ENCODE results near the gene SYNPR.
A peak's percentile ranks its signal among the peaks of the same experiment; 100 is the strongest.

SYNPR gene

DNA sequence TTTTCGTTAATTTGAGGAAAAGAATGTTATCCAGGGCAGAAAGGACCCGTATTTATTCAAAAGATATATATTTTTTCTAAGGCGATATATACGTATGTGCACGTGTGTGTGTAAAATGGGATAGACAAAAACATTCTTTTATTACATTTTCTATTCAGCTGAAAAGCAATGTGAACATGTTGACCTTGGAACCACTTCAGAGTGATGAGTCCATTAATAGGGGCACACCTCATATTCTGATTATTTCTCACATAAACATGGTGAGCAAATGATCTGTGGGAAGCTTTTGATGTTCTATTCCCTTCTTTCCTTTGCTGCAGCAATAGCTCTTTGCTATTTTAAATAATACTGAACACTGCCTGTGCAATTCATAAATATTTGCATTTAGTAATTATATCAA lies 87.6 kb downstream of the SYNPR start:
- H3K27ac Mint-ChIP-seq = no peak overlapping the region
- no peak for ATAC-seq (replicated peaks)

GRCh38 chr3:63370094-63370493 lies 92.0 kb downstream of the SYNPR start:
- ATAC-seq (replicated peaks) = no peak
- no peak overlapping the region for H3K4me3 Mint-ChIP-seq
- peaks cover 0 to 1% of the 10 kb centered on the region in 2 donors for H3K9me3 Mint-ChIP-seq
- H3K36me3 Mint-ChIP-seq (ENCODE audit: insufficient read depth) = no peaks in the 10 kb centered on the region
- no peaks in the 10 kb centered on the region for H3K4me1 Mint-ChIP-seq (ENCODE audit: low read depth in 2 of 2)
- no peak overlapping the region for H3K27ac Mint-ChIP-seq
- no peaks in the 10 kb centered on the region for H3K27me3 Mint-ChIP-seq
- no peak for DNase-seq

More for the DNA sequence above, 87.6 kb downstream of the SYNPR start:
- Mint-ChIP-seq H3K4me1 (ENCODE audit: low read depth in 2 of 2) (no peaks in the 10 kb centered on the region), H3K9me3 (peaks cover 0 to 3% of the 10 kb centered on the region in 2 donors), H3K4me3 (no peak overlapping the region), H3K27me3 (no peaks in the 10 kb centered on the region), H3K36me3 (ENCODE audit: insufficient read depth) (no peaks in the 10 kb centered on the region)
- no peak for DNase-seq

GRCh38 chr3:63383040-63383439 lies 104.9 kb downstream of the SYNPR start:
- H3K27me3 Mint-ChIP-seq = peaks cover 0 to 5% of the 10 kb centered on the region in 2 donors
- ATAC-seq (replicated peaks) = no peak
- no peaks in the 10 kb centered on the region for H3K4me1 Mint-ChIP-seq (ENCODE audit: low read depth in 2 of 2)
- no peak for DNase-seq
- no peaks in the 10 kb centered on the region for H3K36me3 Mint-ChIP-seq (ENCODE audit: insufficient read depth)
- H3K27ac Mint-ChIP-seq = no peak overlapping the region
- H3K4me3 Mint-ChIP-seq = no peak overlapping the region
- H3K9me3 Mint-ChIP-seq = peaks cover 0 to 3% of the 10 kb centered on the region in 2 donors

DNA sequence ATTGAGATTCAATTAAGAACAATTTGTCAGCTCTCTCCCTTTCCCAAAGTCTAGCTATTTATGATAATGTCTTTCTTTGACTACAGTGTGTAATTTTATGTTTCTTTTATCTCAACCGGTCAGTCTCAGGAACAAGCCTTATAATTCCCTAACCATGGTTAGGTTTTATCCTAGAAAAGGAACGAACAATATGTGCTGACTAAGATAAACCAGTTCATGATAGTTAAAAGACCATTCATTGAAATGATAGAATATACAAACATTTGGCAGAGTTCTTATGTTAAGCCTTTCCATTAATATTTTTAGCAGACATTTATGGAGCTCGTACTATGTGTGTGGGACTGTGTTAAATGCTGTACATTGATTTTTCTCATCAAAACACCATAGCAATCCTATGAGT lies 106.3 kb downstream of the SYNPR start:
- H3K9me3 Mint-ChIP-seq = peaks cover 0 to 3% of the 10 kb centered on the region in 2 donors
- no peak for DNase-seq
- H3K27me3 Mint-ChIP-seq = peaks cover 0 to 5% of the 10 kb centered on the region in 2 donors

GRCh38 chr3:63385629-63386028 lies 107.5 kb downstream of the SYNPR start:
- H3K27ac Mint-ChIP-seq = no peak overlapping the region
- DNase-seq = no peak
- peaks cover 3% of the 10 kb centered on the region in 2 donors for H3K9me3 Mint-ChIP-seq
- peaks cover 0 to 5% of the 10 kb centered on the region in 2 donors for H3K27me3 Mint-ChIP-seq
- H3K36me3 Mint-ChIP-seq (ENCODE audit: insufficient read depth) = no peaks in the 10 kb centered on the region
- no peak overlapping the region for H3K4me3 Mint-ChIP-seq
- H3K4me1 Mint-ChIP-seq (ENCODE audit: low read depth in 2 of 2) = no peaks in the 10 kb centered on the region
- no peak for ATAC-seq (replicated peaks)

More for the DNA sequence above, 106.3 kb downstream of the SYNPR start:
- Mint-ChIP-seq H3K36me3 (ENCODE audit: insufficient read depth) (no peaks in the 10 kb centered on the region), H3K4me1 (ENCODE audit: low read depth in 2 of 2) (no peaks in the 10 kb centered on the region), H3K27ac (no peak overlapping the region), H3K4me3 (no peak overlapping the region)
- no peak for ATAC-seq (replicated peaks)

DNA sequence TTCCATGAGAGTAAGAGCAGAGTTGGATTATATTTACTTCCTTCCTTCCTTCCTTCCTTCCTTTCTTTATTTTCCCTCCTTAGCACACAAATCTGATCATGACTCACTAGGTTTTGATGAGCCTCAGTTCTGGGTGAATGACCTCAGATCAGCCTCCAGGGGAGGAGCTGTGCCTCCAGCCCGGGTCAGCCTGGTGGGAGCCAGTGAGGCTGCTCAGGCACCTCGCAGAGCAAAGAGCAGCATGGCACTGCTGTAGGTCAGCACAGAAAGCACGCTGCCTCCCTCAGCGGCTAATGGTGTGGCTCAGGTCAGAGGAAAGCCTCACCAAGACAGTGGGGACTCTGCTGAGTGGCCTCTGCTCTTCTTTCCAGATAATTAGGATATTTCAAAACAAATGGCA lies 108.5 kb downstream of the SYNPR start:
- Mint-ChIP-seq H3K27me3 (peaks cover 0 to 5% of the 10 kb centered on the region in 2 donors), H3K4me3 (no peak overlapping the region), H3K9me3 (peaks cover 4 to 10% of the 10 kb centered on the region in 2 donors), H3K4me1 (ENCODE audit: low read depth in 2 of 2) (no peaks in the 10 kb centered on the region), H3K27ac (no peak overlapping the region), H3K36me3 (ENCODE audit: insufficient read depth) (no peaks in the 10 kb centered on the region)
- DNase-seq = no peak
- ATAC-seq (replicated peaks) = no peak

DNA sequence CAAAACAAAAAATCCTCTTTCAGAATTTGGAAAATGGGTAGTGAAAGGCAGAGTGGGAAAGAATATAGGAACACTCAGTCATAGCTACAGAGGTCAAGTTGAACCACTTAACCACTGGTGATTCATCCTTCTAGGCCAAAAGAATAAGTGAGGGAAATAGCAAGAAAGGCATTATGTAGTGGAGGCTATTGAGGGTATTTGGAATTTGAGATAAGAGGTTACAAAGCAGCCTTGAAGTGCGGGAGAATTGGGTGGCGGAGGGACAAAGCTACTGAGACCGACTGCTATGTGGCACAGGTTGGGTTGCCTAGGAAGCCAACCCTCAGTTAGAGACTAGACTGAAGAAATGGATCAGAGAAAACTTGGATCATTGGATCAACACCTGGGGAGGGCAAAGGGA lies 109.5 kb downstream of the SYNPR start:
- H3K36me3 Mint-ChIP-seq (ENCODE audit: insufficient read depth) = no peaks in the 10 kb centered on the region
- H3K4me1 Mint-ChIP-seq (ENCODE audit: low read depth in 2 of 2) = no peaks in the 10 kb centered on the region
- no peak for DNase-seq
- no peak for ATAC-seq (replicated peaks)
- peaks cover 0 to 4% of the 10 kb centered on the region in 2 donors for H3K27me3 Mint-ChIP-seq
- H3K4me3 Mint-ChIP-seq = no peak overlapping the region
- H3K9me3 Mint-ChIP-seq = peaks cover 2 to 10% of the 10 kb centered on the region in 2 donors
- H3K27ac Mint-ChIP-seq = no peak overlapping the region

GRCh38 chr3:63390710-63391230 lies 112.7 kb downstream of the SYNPR start:
- H3K27me3 Mint-ChIP-seq = no peaks in the 10 kb centered on the region
- no peaks in the 10 kb centered on the region for H3K36me3 Mint-ChIP-seq (ENCODE audit: insufficient read depth)
- ATAC-seq (replicated peaks) = no peak
- peaks cover 2 to 10% of the 10 kb centered on the region in 2 donors for H3K9me3 Mint-ChIP-seq
- no peaks in the 10 kb centered on the region for H3K4me1 Mint-ChIP-seq (ENCODE audit: low read depth in 2 of 2)
- DNase-seq = no peak
- H3K4me3 Mint-ChIP-seq = no peak overlapping the region
- H3K27ac Mint-ChIP-seq = no peak overlapping the region

GRCh38 chr3:63395960-63396359 lies 117.9 kb downstream of the SYNPR start:
- Mint-ChIP-seq H3K9me3 (peaks cover 4% of the 10 kb centered on the region in 2 donors), H3K27me3 (no peaks in the 10 kb centered on the region), H3K36me3 (ENCODE audit: insufficient read depth) (no peaks in the 10 kb centered on the region), H3K4me1 (ENCODE audit: low read depth in 2 of 2) (no peaks in the 10 kb centered on the region), H3K4me3 (no peak overlapping the region), H3K27ac (no peak overlapping the region)
- no peak for ATAC-seq (replicated peaks)
- DNase-seq = no peak

DNA sequence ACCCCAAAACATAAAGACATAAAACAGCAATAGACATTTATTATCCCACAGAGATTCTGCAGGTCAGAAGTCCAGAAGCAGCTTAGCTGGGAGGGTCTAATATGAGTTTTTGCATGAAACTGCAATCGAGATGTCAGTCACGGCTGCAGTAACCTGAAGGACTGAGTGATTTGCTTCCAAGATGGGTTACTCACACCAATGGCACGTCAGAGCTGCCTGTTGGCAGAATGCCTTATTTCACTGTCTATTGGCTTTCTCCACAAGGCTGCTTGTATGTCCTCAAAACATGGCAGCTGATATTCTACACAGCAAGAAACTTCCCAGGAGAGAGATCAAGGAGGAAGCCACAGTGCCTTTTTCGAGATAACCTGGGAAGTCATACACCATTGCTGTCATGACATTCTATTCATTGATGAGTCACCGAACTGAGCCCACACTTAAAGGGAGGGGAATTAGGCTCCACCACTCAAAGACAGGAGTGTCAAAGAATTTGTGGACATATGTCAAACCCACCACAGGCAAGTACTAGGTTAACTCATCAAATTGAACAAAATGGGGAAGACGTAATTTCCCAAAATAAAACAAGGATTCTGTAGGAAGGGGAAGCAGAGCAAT lies 122.2 kb downstream of the SYNPR start:
- Mint-ChIP-seq H3K4me3 (no peak overlapping the region), H3K4me1 (ENCODE audit: low read depth in 2 of 2) (no peaks in the 10 kb centered on the region), H3K9me3 (peaks cover 0 to 12% of the 10 kb centered on the region in 2 donors), H3K36me3 (ENCODE audit: insufficient read depth) (no peaks in the 10 kb centered on the region), H3K27ac (no peak overlapping the region), H3K27me3 (no peaks in the 10 kb centered on the region)
- DNase-seq = no peak
- no peak for ATAC-seq (replicated peaks)

DNA sequence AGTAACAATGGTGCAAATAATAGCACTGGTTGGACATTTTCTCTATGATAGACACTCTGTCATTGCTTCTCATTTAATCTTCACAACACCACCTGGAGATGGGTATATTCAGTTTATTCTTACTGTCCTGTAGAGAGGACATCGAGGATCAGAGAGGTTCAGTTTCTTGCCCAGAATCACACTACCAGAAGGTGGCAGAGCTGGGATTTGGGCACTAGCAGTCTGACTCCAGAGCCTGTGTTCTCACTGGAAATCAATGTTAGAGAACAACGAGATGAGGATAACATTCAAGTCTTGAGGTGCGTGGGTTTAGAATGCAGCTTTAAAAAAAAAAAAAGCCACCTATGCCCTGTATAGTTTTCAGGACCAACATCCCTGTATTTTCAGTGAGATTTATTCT lies 127.8 kb downstream of the SYNPR start:
- Mint-ChIP-seq H3K36me3 (ENCODE audit: insufficient read depth) (no peaks in the 10 kb centered on the region), H3K9me3 (peaks cover 0 to 12% of the 10 kb centered on the region in 2 donors), H3K4me1 (ENCODE audit: low read depth in 2 of 2) (no peaks in the 10 kb centered on the region), H3K27ac (no peak overlapping the region), H3K27me3 (no peaks in the 10 kb centered on the region), H3K4me3 (no peak overlapping the region)
- DNase-seq (no peak), ATAC-seq (replicated peaks) (no peak)

GRCh38 chr3:63413523-63413922 lies 135.4 kb downstream of the SYNPR start:
- Mint-ChIP-seq H3K27me3 (no peaks in the 10 kb centered on the region), H3K36me3 (ENCODE audit: insufficient read depth) (no peaks in the 10 kb centered on the region), H3K4me1 (ENCODE audit: low read depth in 2 of 2) (no peaks in the 10 kb centered on the region), H3K27ac (no peak overlapping the region), H3K4me3 (no peak overlapping the region), H3K9me3 (peaks cover 0 to 3% of the 10 kb centered on the region in 2 donors)
- no peak for DNase-seq
- no peak for ATAC-seq (replicated peaks)

- no peak overlapping the region for H3K4me3 Mint-ChIP-seq
- ATAC-seq (replicated peaks) (no peak), DNase-seq (no peak)
- no peaks in the 10 kb centered on the region for H3K27me3 Mint-ChIP-seq
- no peaks in the 10 kb centered on the region for H3K36me3 Mint-ChIP-seq (ENCODE audit: insufficient read depth)
- H3K9me3 Mint-ChIP-seq = no peaks in the 10 kb centered on the region
- no peaks in the 10 kb centered on the region for H3K4me1 Mint-ChIP-seq (ENCODE audit: low read depth in 2 of 2)
- H3K27ac Mint-ChIP-seq = no peak overlapping the region
Observed at GRCh38 chr3:63414607-63415006, 136.5 kb downstream of the SYNPR start.

DNA sequence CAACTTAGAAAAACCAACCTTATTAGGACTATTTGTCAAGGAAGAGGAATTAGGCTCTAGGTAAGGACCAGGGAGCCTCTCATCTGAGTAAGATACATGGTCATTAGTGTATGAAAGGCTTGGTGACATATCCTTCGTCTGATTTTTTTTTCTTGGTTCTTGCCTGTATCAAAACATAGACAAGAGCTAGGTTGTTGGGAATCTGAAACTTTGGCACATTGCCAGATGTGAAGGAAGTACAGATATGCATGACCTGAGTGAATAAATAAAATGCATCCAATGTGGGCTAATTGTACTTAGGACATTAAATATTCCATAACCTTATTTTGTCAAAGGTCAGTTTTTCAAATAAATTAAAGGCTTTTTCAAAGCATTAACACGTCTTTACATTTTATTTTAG lies 151.8 kb downstream of the SYNPR start:
- Mint-ChIP-seq H3K9me3 (peaks cover 0 to 4% of the 10 kb centered on the region in 2 donors), H3K27ac (peak overlapping the region in 1 of 2 donors; percentile 53), H3K4me3 (no peak overlapping the region), H3K36me3 (ENCODE audit: insufficient read depth) (no peaks in the 10 kb centered on the region), H3K27me3 (no peaks in the 10 kb centered on the region), H3K4me1 (ENCODE audit: low read depth in 2 of 2) (no peaks in the 10 kb centered on the region)
- ATAC-seq (replicated peaks) (no peak), DNase-seq (no peak)

All from effector memory CD8-positive, alpha-beta T cell (primary cell).